Activated CD8-positive, alpha-beta memory T cell treated with anti-CD3 and anti-CD28 coated beads, Interleukin-2, amount 10 ng/mL, durations not matched to agents 7 days and 5 days (primary cell): ENCODE measurements around the gene DNAJB6. TPM values are rescaled to one million over a fixed set of nuclear protein-coding genes. Genes with fewer than 3 reads are reported as not detected.

Source experiments
- ATAC-seq: fragments of 150-1000 bp; cut with Tn5 transposase; one replicate; pipeline ENCODE4 v1.10.0; 2021; ENCODE audit warnings: moderate library complexity
- CTCF ChIA-PET: fragments of 350-600 bp; sonication (Branson Sonifier 250); formaldehyde crosslinking; loops from one replicate; lab custom pipeline; 2021; ENCODE audit warnings: antibody characterized with exemption; lab: Charles Lee
- DNase-seq: peaks from one replicate; pipeline ENCODE4 v3.0.0-alpha.2; 2020
- H3K27ac Mint-ChIP-seq: one replicate; pipeline ENCODE4 v1.8.0; 2021; ENCODE audit warnings: mild to moderate bottlenecking, mixed read lengths
- H3K27me3 Mint-ChIP-seq: one replicate; pipeline ENCODE4 v1.8.0; 2021; ENCODE audit warnings: mixed read lengths
- H3K36me3 Mint-ChIP-seq: one replicate; pipeline ENCODE4 v1.8.0; 2021; ENCODE audit warnings: mild to moderate bottlenecking, mixed read lengths
- H3K4me1 Mint-ChIP-seq: one replicate; pipeline ENCODE4 v1.8.0; 2021; ENCODE audit warnings: mixed read lengths
- H3K4me3 Mint-ChIP-seq: one replicate; pipeline ENCODE4 v1.8.0; 2021; ENCODE audit warnings: mild to moderate bottlenecking, moderate library complexity, mixed read lengths
- H3K9me3 Mint-ChIP-seq: one replicate; pipeline ENCODE4 v1.8.0; 2022; ENCODE audit warnings: low read depth, mixed read lengths
- total RNA-seq, 2 experiments: library from RNA; stranded (reverse); gene quantifications; one replicate each; pipeline ENCODE4 v1.2.3, GENCODE V29; 2021

DNAJB6 gene
- total RNA-seq, 2 experiments from 2014 or later = 82.0 to 85.6 TPM

GRCh38 chr7:157464111-157464970, 127.5 kb downstream of the DNAJB6 start:
- peaks cover 16% of the 10 kb centered on the region for H3K4me1 Mint-ChIP-seq
- peaks cover 22% of the 10 kb centered on the region for H3K27me3 Mint-ChIP-seq
- no peaks in the 10 kb centered on the region for H3K36me3 Mint-ChIP-seq
- H3K4me3 Mint-ChIP-seq = no peak overlapping the region
- no peak overlapping the region for H3K27ac Mint-ChIP-seq
- ATAC-seq (no peak), DNase-seq (peak; percentile 38)
- CTCF ChIA-PET = no interaction called here
- no peaks in the 10 kb centered on the region for H3K9me3 Mint-ChIP-seq

- Mint-ChIP-seq H3K27me3 (peaks cover 20% of the 10 kb centered on the region), H3K9me3 (no peaks in the 10 kb centered on the region), H3K27ac (no peak overlapping the region), H3K4me1 (peaks cover 18% of the 10 kb centered on the region), H3K36me3 (no peaks in the 10 kb centered on the region), H3K4me3 (no peak overlapping the region)
- ATAC-seq (no peak), DNase-seq (peak; percentile 23)
- CTCF ChIA-PET = no interaction called here
Observed at GRCh38 chr7:157464971-157465886, 128.4 kb downstream of the DNAJB6 start.

- no peaks in the 10 kb centered on the region for H3K9me3 Mint-ChIP-seq
- no peak overlapping the region for H3K4me3 Mint-ChIP-seq
- CTCF ChIA-PET = no interaction called here
- peaks cover 19% of the 10 kb centered on the region for H3K27me3 Mint-ChIP-seq
- peak; percentile 26 for DNase-seq
- peaks cover 25% of the 10 kb centered on the region for H3K4me1 Mint-ChIP-seq
- ATAC-seq = no peak
- H3K27ac Mint-ChIP-seq = no peak overlapping the region
- no peaks in the 10 kb centered on the region for H3K36me3 Mint-ChIP-seq
Observed at GRCh38 chr7:157465891-157466866, 129.4 kb downstream of the DNAJB6 start.

GRCh38 chr7:157466867-157467261, 130.1 kb downstream of the DNAJB6 start:
- Mint-ChIP-seq H3K27ac (no peak overlapping the region), H3K9me3 (no peaks in the 10 kb centered on the region), H3K4me3 (no peak overlapping the region), H3K36me3 (peaks cover 3% of the 10 kb centered on the region), H3K27me3 (peaks cover 16% of the 10 kb centered on the region), H3K4me1 (peaks cover 29% of the 10 kb centered on the region)
- CTCF ChIA-PET = no interaction called here
- ATAC-seq (no peak), DNase-seq (peak; percentile 38)

Other genes with a start within 250 kb of the DNAJB6 start
- 10 to 100 TPM; 54.8 to 62.1 TPM for gene UBE3C, start 198.1 kb upstream of the DNAJB6 start, total RNA-seq